H9 (cell line): ENCODE results near the gene FAM78A. TPM values are rescaled to one million over a fixed set of nuclear protein-coding genes. Genes with fewer than 3 reads are reported as not detected.

Source experiments
- DNase-seq: peaks from one replicate; pipeline ENCODE4 v3.0.0-alpha.2; 2017
- H2AFZ ChIP-seq: one replicate; pipeline ENCODE4 v1.6.1; 2013; ENCODE audit warnings: mild to moderate bottlenecking, low read length, control low read depth, moderate library complexity
- H2AK5ac ChIP-seq: 2 replicates; pipeline ENCODE4 v1.6.1; 2013; ENCODE audit warnings: low read length, control low read depth, mixed read lengths; ENCODE audit not compliant: insufficient read length
- H2BK120ac ChIP-seq: one replicate; pipeline ENCODE4 v1.6.1; 2013; ENCODE audit warnings: low read depth, mild to moderate bottlenecking, low read length, control low read depth, inconsistent platforms; ENCODE audit not compliant: poor library complexity, severe bottlenecking
- H2BK12ac ChIP-seq: 2 replicates; pipeline ENCODE4 v1.6.1; 2013; ENCODE audit warnings: low read length, control low read depth, mixed read lengths, low read depth; ENCODE audit not compliant: insufficient read length
- H2BK15ac ChIP-seq: 2 replicates; pipeline ENCODE4 v1.6.1; 2013; ENCODE audit warnings: low read depth, low read length, control low read depth
- H2BK20ac ChIP-seq: one replicate; pipeline ENCODE4 v1.6.1; 2013; ENCODE audit warnings: low read depth, mild to moderate bottlenecking, low read length, control low read depth, inconsistent platforms; ENCODE audit not compliant: poor library complexity, severe bottlenecking
- H2BK5ac ChIP-seq: 2 replicates; pipeline ENCODE4 v1.6.1; 2013; ENCODE audit warnings: low read length, control low read depth, mixed read lengths; ENCODE audit not compliant: insufficient read length
- H3K14ac ChIP-seq: 2 replicates; pipeline ENCODE4 v1.6.1; 2013; ENCODE audit warnings: low read length, control low read depth; ENCODE audit not compliant: insufficient read depth
- H3K18ac ChIP-seq: 2 replicates; pipeline ENCODE4 v1.6.1; 2013; ENCODE audit warnings: low read depth, mild to moderate bottlenecking, mixed read lengths, low read length, control low read depth; ENCODE audit not compliant: insufficient read length
- H3K23ac ChIP-seq: 2 replicates; pipeline ENCODE4 v1.6.1; 2013; ENCODE audit warnings: low read length, control low read depth, mixed read lengths, low read depth; ENCODE audit not compliant: insufficient read length
- H3K23me2 ChIP-seq: 2 replicates; pipeline ENCODE4 v1.6.1; 2013; ENCODE audit warnings: low read depth, mild to moderate bottlenecking, mixed read lengths, low read length, control low read depth; ENCODE audit not compliant: insufficient read length, poor library complexity, severe bottlenecking
- H3K27ac ChIP-seq: 2 replicates; pipeline ENCODE4 v1.5.1; 2013; ENCODE audit warnings: low read length, control low read depth, mixed read lengths, low read depth; ENCODE audit not compliant: insufficient read length
- H3K27me3 ChIP-seq: 2 replicates; pipeline ENCODE4 v1.6.1; 2013; ENCODE audit warnings: low read length, control low read depth, inconsistent platforms; ENCODE audit not compliant: insufficient read depth
- H3K4ac ChIP-seq: 2 replicates; pipeline ENCODE4 v1.6.1; 2013; ENCODE audit warnings: low read depth, mild to moderate bottlenecking, control low read depth, inconsistent platforms, low read length, moderate library complexity
- H3K4me1 ChIP-seq: 2 replicates; pipeline ENCODE4 v1.6.1; 2013; ENCODE audit warnings: low read length, control low read depth, inconsistent platforms; ENCODE audit not compliant: insufficient read depth
- H3K4me2 ChIP-seq: 2 replicates; pipeline ENCODE4 v1.6.1; 2013; ENCODE audit warnings: low read length, control low read depth, mixed read lengths; ENCODE audit not compliant: insufficient read length, insufficient read depth
- H3K56ac ChIP-seq: 2 replicates; pipeline ENCODE4 v1.6.1; 2013; ENCODE audit warnings: low read depth, mild to moderate bottlenecking, mixed read lengths, low read length, control low read depth; ENCODE audit not compliant: insufficient read length
- H3K79me1 ChIP-seq: 2 replicates; pipeline ENCODE4 v1.6.1; 2013; ENCODE audit warnings: low read depth, mild to moderate bottlenecking, moderate library complexity, low read length, control low read depth, inconsistent platforms; ENCODE audit not compliant: insufficient read depth, poor library complexity, severe bottlenecking
- H3K79me2 ChIP-seq: 2 replicates; pipeline ENCODE4 v1.6.1; 2013; ENCODE audit warnings: low read length, control low read depth, inconsistent platforms; ENCODE audit not compliant: insufficient read depth
- H3K9ac ChIP-seq: 2 replicates; pipeline ENCODE4 v1.6.1; 2013; ENCODE audit warnings: low read length, control low read depth, mixed read lengths; ENCODE audit not compliant: insufficient read length; ENCODE audit errors: extremely low read depth
- H3K9me3 ChIP-seq: one replicate; pipeline ENCODE4 v1.6.1; 2013; ENCODE audit warnings: low read depth, low read length, inconsistent platforms; ENCODE audit not compliant: control insufficient read depth
- H3T11ph ChIP-seq: one replicate; pipeline ENCODE4 v1.6.1; 2013; ENCODE audit warnings: mild to moderate bottlenecking, low read length, control low read depth, inconsistent platforms
- H4K20me1 ChIP-seq: one replicate; pipeline ENCODE4 v1.6.1; 2013; ENCODE audit not compliant: control insufficient read depth, insufficient read length, insufficient read depth
- H4K5ac ChIP-seq: 2 replicates; pipeline ENCODE4 v1.6.1; 2013; ENCODE audit warnings: low read depth, mild to moderate bottlenecking, mixed read lengths, low read length, control low read depth; ENCODE audit not compliant: insufficient read length
- H4K8ac ChIP-seq: replicated peaks from 2 replicates; pipeline ENCODE4 v1.6.1; 2013; ENCODE audit warnings: low read length, control low read depth, mixed read lengths, low read depth; ENCODE audit not compliant: insufficient read length
- H4K91ac ChIP-seq: 2 replicates; pipeline ENCODE4 v1.6.1; 2013; ENCODE audit warnings: low read depth, mild to moderate bottlenecking, moderate library complexity, mixed read lengths, low read length, control low read depth; ENCODE audit not compliant: insufficient read length
- H3K27ac Mint-ChIP-seq, 3 experiments: 2 replicates in 2 of 3; 3 replicates in 1 of 3; pipeline ENCODE4 v1.8.0; 2020 to 2021; ENCODE audit warnings: mixed read lengths in 3 of 3, mild to moderate bottlenecking in 1 of 3, moderate library complexity in 1 of 3
- H3K27me3 Mint-ChIP-seq: 2 replicates; pipeline ENCODE4 v1.8.0; 2021; ENCODE audit warnings: low read depth, mild to moderate bottlenecking, moderate library complexity, mixed read lengths
- H3K36me3 Mint-ChIP-seq, 3 experiments: 2 replicates in 2 of 3; 3 replicates in 1 of 3; pipeline ENCODE4 v1.8.0; 2020 to 2021; ENCODE audit warnings: low read depth in 3 of 3, mixed read lengths in 3 of 3; ENCODE audit not compliant: insufficient read depth in 1 of 3
- H3K4me1 Mint-ChIP-seq, 2 experiments: 2 replicates each; pipeline ENCODE4 v1.8.0; 2020; ENCODE audit warnings: mixed read lengths in 2 of 2
- H3K4me3 Mint-ChIP-seq, 2 experiments: 2 replicates in 1 of 2; 3 replicates in 1 of 2; pipeline ENCODE4 v1.8.0; 2020 to 2021; ENCODE audit warnings: mild to moderate bottlenecking in 2 of 2, mixed read lengths in 2 of 2, moderate library complexity in 1 of 2
- H3K9me3 Mint-ChIP-seq, 2 experiments: 2 replicates in 1 of 2; 3 replicates in 1 of 2; pipeline ENCODE4 v1.8.0; 2020; ENCODE audit warnings: mild to moderate bottlenecking in 2 of 2, mixed read lengths in 2 of 2, moderate library complexity in 1 of 2
- CTCF ChIP-seq: fragments of 200-600 bp; sonication (generic); conservative IDR thresholded peaks from 3 replicates; pipeline ENCODE4 v1.8.0; 2021; ENCODE audit warnings: antibody characterized with exemption, mild to moderate bottlenecking
- WGBS: extraction: QIAGEN DNeasy Blood & Tissue Kit; methylation state at CpG from one replicate; pipeline ENCODE4 v1.1.7; 2013; ENCODE audit warnings: missing lambda C conversion rate, low lambda C conversion rate, mixed read lengths; ENCODE audit not compliant: insufficient read length; ENCODE audit errors: extremely low coverage; 5-methylcytosine and 5-hydroxymethylcytosine counted together
- total RNA-seq: library from RNA; stranded (reverse); gene quantifications from 2 replicates; pipeline ENCODE4 v1.2.1, GENCODE V29; 2021

FAM78A gene
- total RNA-seq, 1 experiment from 2014 or later = 1.9 TPM

GRCh38 chr9:131289301-131290035, 13.2 kb upstream of the FAM78A start, which contains the start of gene PLPP7:
Gene PLPP7 (plus strand): TSS chr9:131289723. CDS start chr9:131289998, 275 bp downstream.
- H2BK5ac ChIP-seq = no peak within 1 kb of the TSS
- no peak within 1 kb of the TSS for H3K56ac ChIP-seq
- Mint-ChIP-seq H3K27ac (peak within 1 kb of the TSS in 2 of 3 experiments; percentile 70 to 74; a peak in 4 of 7 replicates), H3K27me3 (peaks cover 8% of the 10 kb centered on the region), H3K4me1 (peaks cover 13 to 18% of the 10 kb centered on the region in 2 experiments), H3K36me3 (peaks cover 0 to 2% (median 0%) of the 10 kb centered on the region in 3 experiments; a peak in 2 of 7 replicates), H3K4me3 (peak within 1 kb of the TSS in 1 of 2 experiments; percentile 59; a peak in 3 of 5 replicates), H3K9me3 (no peaks in the 10 kb centered on the region; a peak in 1 of 5 replicates)
- H3K27me3 ChIP-seq = no peaks in the 10 kb centered on the region
- H3K4me1 ChIP-seq = no peaks in the 10 kb centered on the region; the same call in 1 of the 2 replicates
- no peaks in the 10 kb centered on the region for H3K9me3 ChIP-seq
- no peak within 1 kb of the TSS for H3K23ac ChIP-seq
- no peak for TF ChIP-seq CTCF
- H3K4ac ChIP-seq = no peak within 1 kb of the TSS
- no peak within 1 kb of the TSS for H2BK15ac ChIP-seq
- no CpG with 5 or more reads among the region's 28 CpGs for WGBS
- no peak within 1 kb of the TSS for H3K18ac ChIP-seq
- no peak within 1 kb of the TSS for H3K9ac ChIP-seq
- no peaks in the 10 kb centered on the region for H3K79me1 ChIP-seq
- H4K8ac ChIP-seq = no peak within 1 kb of the TSS
- DNase-seq = peak; percentile 86
- H2AFZ ChIP-seq = no peak within 1 kb of the TSS
- no peak within 1 kb of the TSS for H2AK5ac ChIP-seq
- peaks cover 2% of the 10 kb centered on the region for H4K20me1 ChIP-seq
- no peak within 1 kb of the TSS for H3T11ph ChIP-seq
- H3K14ac ChIP-seq = no peak within 1 kb of the TSS; the same call in 1 of the 2 replicates
- H4K5ac ChIP-seq = no peak within 1 kb of the TSS
- no peaks in the 10 kb centered on the region for H3K79me2 ChIP-seq
- H3K23me2 ChIP-seq = no peaks in the 10 kb centered on the region
- no peak within 1 kb of the TSS for H2BK120ac ChIP-seq
- no peak within 1 kb of the TSS for H3K27ac ChIP-seq
- H4K91ac ChIP-seq = no peak within 1 kb of the TSS
- no peak within 1 kb of the TSS for H2BK20ac ChIP-seq
- H3K4me2 ChIP-seq = no peak within 1 kb of the TSS
- H2BK12ac ChIP-seq = no peak within 1 kb of the TSS
